HCT116 (cell line): ENCODE measurements around the gene TDRD9. TPM values are rescaled to one million over a fixed set of nuclear protein-coding genes. Genes with fewer than 3 reads are reported as not detected.

Source experiments
- ATAC-seq: fragments of 200-7000 bp; cut with Tn5 transposase; 2 replicates; pipeline ENCODE4 v1.9.1; 2020; ENCODE audit warnings: mild to moderate bottlenecking, moderate library complexity
- BruUV-seq: library from RNA; stranded (reverse); fragments of 400-500 nt; replicated peaks from 2 replicates; lab custom pipeline; 2021; lab: Mats Ljungman, UMichigan
- CTCF ChIA-PET: fragments of 300-600 bp; sonication (Branson Sonifier 250); formaldehyde crosslinking; loops from one replicate; lab custom pipeline; 2021; ENCODE audit warnings: antibody characterized with exemption; lab: Charles Lee
- POLR2A ChIA-PET: fragments of 300-600, 350-600 bp; sonication (Branson Sonifier 250); formaldehyde crosslinking; loops from one replicate; lab custom pipeline; 2021; ENCODE audit warnings: antibody characterized with exemption; lab: Charles Lee
- RAD21 ChIA-PET, 2 experiments: fragments of 300-600 bp; sonication (Branson Sonifier 250); formaldehyde crosslinking; loops; one replicate each; lab custom pipeline; 2023; ENCODE audit warnings: low total read pairs in 2 of 2; ENCODE audit not compliant: uncharacterized antibody in 2 of 2, unreplicated experiment in 2 of 2, low non-redundant PET in 1 of 2; lab: Charles Lee
- DNase-seq: peaks from one replicate; pipeline ENCODE4 v3.0.0-alpha.2; 2010; ENCODE audit warnings: low read depth, low spot score
- H2AFZ ChIP-seq: fragments of 200-600 bp; shearing (Covaris generic), sonication (generic); 2 replicates; pipeline ENCODE4 v1.6.1; 2017; ENCODE audit warnings: low read depth, mixed run types, mixed read lengths, antibody characterized with exemption, low read length; ENCODE audit not compliant: poor library complexity, severe bottlenecking
- H3K27ac ChIP-seq: 2 replicates; pipeline ENCODE4 v1.5.1; 2012; ENCODE audit warnings: low read depth, low read length
- H3K27me3 ChIP-seq: fragments of 200-600 bp; sonication (generic); 2 replicates; pipeline ENCODE4 v1.6.1; 2016; ENCODE audit warnings: mixed run types, low read length, mixed read lengths; ENCODE audit not compliant: insufficient read depth
- H3K36me3 ChIP-seq, 2 experiments: fragments of 200-500 bp in 1 of 2; fragments of 200-600 bp in 1 of 2; sonication (Bioruptor generic) in 1 of 2; sonication (generic) in 1 of 2; 2 replicates each; pipeline versions ENCODE4 v1.5.1 to v1.6.1; 2014 to 2016; ENCODE audit warnings: low read length in 2 of 2, inconsistent platforms in 1 of 2, mixed read lengths in 1 of 2, mixed run types in 1 of 2; ENCODE audit not compliant: insufficient read depth in 2 of 2, control insufficient read depth in 1 of 2
- H3K4me1 ChIP-seq, 2 experiments: fragments of 200-600 bp in 1 of 2; sonication (generic) in 1 of 2; 2 replicates each; pipeline versions ENCODE4 v1.5.1 to v1.6.1; 2012 to 2017; ENCODE audit warnings: low read length in 2 of 2, inconsistent platforms in 1 of 2, mild to moderate bottlenecking in 1 of 2, mixed read lengths in 1 of 2, mixed run types in 1 of 2, moderate library complexity in 1 of 2; ENCODE audit not compliant: insufficient read depth in 2 of 2, control insufficient read depth in 1 of 2
- H3K4me2 ChIP-seq: fragments of 200-600 bp; sonication (generic); 2 replicates; pipeline ENCODE4 v1.6.1; 2017; ENCODE audit warnings: mixed run types, low read length, mixed read lengths
- H3K4me3 ChIP-seq, 2 experiments: fragments of 200-600 bp in 1 of 2; sonication (generic) in 1 of 2; replicated peaks in 1 of 2; 2 replicates each; pipeline ENCODE4 v1.5.1; 2011 to 2016; ENCODE audit warnings: low read length in 2 of 2, control low read depth in 1 of 2, low read depth in 1 of 2, mild to moderate bottlenecking in 1 of 2, mixed read lengths in 1 of 2, mixed run types in 1 of 2
- H3K79me2 ChIP-seq: fragments of 200-600 bp; sonication (generic); 2 replicates; pipeline ENCODE4 v1.6.1; 2017; ENCODE audit warnings: mild to moderate bottlenecking, mixed run types, low read length, moderate library complexity, mixed read lengths; ENCODE audit not compliant: insufficient read depth
- H3K9ac ChIP-seq: fragments of 200-600 bp; sonication (generic); 2 replicates; pipeline ENCODE4 v1.6.1; 2016; ENCODE audit warnings: low read length, mixed read lengths
- H3K9me2 ChIP-seq: fragments of 200-600 bp; sonication (generic), shearing (Covaris generic); 2 replicates; pipeline ENCODE4 v1.6.1; 2017; ENCODE audit warnings: mixed run types, mild to moderate bottlenecking, moderate library complexity; ENCODE audit not compliant: insufficient read depth
- H3K9me3 ChIP-seq, 2 experiments: fragments of 200-500 bp in 1 of 2; fragments of 200-600 bp in 1 of 2; sonication (Bioruptor generic) in 1 of 2; sonication (generic) in 1 of 2; 2 replicates each; pipeline ENCODE4 v1.6.1; 2014 to 2017; ENCODE audit warnings: low read length in 2 of 2, mixed read lengths in 2 of 2, inconsistent platforms in 1 of 2, low read depth in 1 of 2, mild to moderate bottlenecking in 1 of 2, mixed run types in 1 of 2, moderate library complexity in 1 of 2; ENCODE audit not compliant: control insufficient read depth in 1 of 2, insufficient read depth in 1 of 2
- H4K20me1 ChIP-seq: fragments of 200-600 bp; sonication (generic), shearing (Covaris generic); 2 replicates; pipeline ENCODE4 v1.6.1; 2017; ENCODE audit warnings: mixed run types, mild to moderate bottlenecking, moderate library complexity; ENCODE audit not compliant: insufficient read depth
- ATF3 ChIP-seq: IDR thresholded peaks from 2 replicates; pipeline ENCODE4 v1.6.1; 2012
- CBX3 ChIP-seq: IDR thresholded peaks from 2 replicates; pipeline ENCODE4 v1.6.1; 2012; ENCODE audit warnings: low read depth
- CEBPB ChIP-seq: IDR thresholded peaks from 2 replicates; pipeline ENCODE4 v1.6.1; 2012; ENCODE audit warnings: low read depth
- EGR1 ChIP-seq: IDR thresholded peaks from 2 replicates; pipeline ENCODE4 v1.6.1; 2012; ENCODE audit warnings: low read depth
- EZH2 ChIP-seq: fragments of 200-600 bp; sonication (generic); IDR thresholded peaks from 2 replicates; pipeline ENCODE4 v1.6.1; 2017; ENCODE audit warnings: antibody characterized with exemption, mixed run types
- EZH2phosphoT487 ChIP-seq: fragments of 200-600 bp; IDR thresholded peaks from 2 replicates; pipeline ENCODE4 v1.6.1; 2018; ENCODE audit warnings: antibody characterized with exemption, borderline replicate concordance
- JUND ChIP-seq: IDR thresholded peaks from 2 replicates; pipeline ENCODE4 v1.6.1; 2012
- MAX ChIP-seq: IDR thresholded peaks from 2 replicates; pipeline ENCODE4 v1.6.1; 2012
- POLR2A ChIP-seq: IDR thresholded peaks from 2 replicates; pipeline ENCODE4 v1.7.0; 2011; ENCODE audit warnings: borderline replicate concordance; ENCODE audit not compliant: insufficient read depth, insufficient read length; ENCODE audit errors: extremely low read depth
- POLR2AphosphoS5 ChIP-seq: IDR thresholded peaks from 2 replicates; pipeline ENCODE4 v1.6.1; 2011; ENCODE audit warnings: mild to moderate bottlenecking, low read depth, low read length, moderate library complexity
- RAD21 ChIP-seq: IDR thresholded peaks from 2 replicates; pipeline ENCODE4 v1.6.1; 2012; ENCODE audit warnings: low read depth, mild to moderate bottlenecking
- REST ChIP-seq: IDR thresholded peaks from 2 replicates; pipeline ENCODE4 v1.6.1; 2012; ENCODE audit warnings: low read depth
- SIN3A ChIP-seq: IDR thresholded peaks from 2 replicates; pipeline ENCODE4 v1.6.1; 2012; ENCODE audit warnings: low read depth
- SP1 ChIP-seq: IDR thresholded peaks from 2 replicates; pipeline ENCODE4 v1.6.1; 2012; ENCODE audit warnings: low read depth
- SRF ChIP-seq: IDR thresholded peaks from 2 replicates; pipeline ENCODE4 v1.6.1; 2012; ENCODE audit warnings: low read depth
- ZFX ChIP-seq: fragments of 450-650 bp; IDR thresholded peaks from 2 replicates; pipeline ENCODE4 v1.6.1; 2017
- ZNF274 ChIP-seq: fragments of 200-500 bp; sonication (Bioruptor generic); IDR thresholded peaks from 2 replicates; pipeline ENCODE4 v1.6.1; 2014; ENCODE audit warnings: mild to moderate bottlenecking, low read depth, low read length, inconsistent platforms
- intact Hi-C: fragments of 100-400 bp; cut with micrococcal nuclease; formaldehyde crosslinking; loops from 2 replicates; pipeline ENCODE4 v1.10.0; 2022
- total RNA-seq: library from RNA; stranded (reverse); gene quantifications from one replicate; pipeline ENCODE4 v1.2.1, GENCODE V29; 2021; ENCODE audit not compliant: unreplicated experiment

Gene TDRD9
- total RNA-seq, 1 experiment from 2014 or later: not detected

- Histone ChIP-seq H3K4me3 (no peak overlapping the region), H3K9me2 (no peaks in the 10 kb centered on the region), H3K9me3 (no peaks in the 10 kb centered on the region), H3K27ac (no peak overlapping the region), H4K20me1 (no peaks in the 10 kb centered on the region), H3K4me2 (no peak overlapping the region), H3K79me2 (no peaks in the 10 kb centered on the region), H2AFZ (no peak overlapping the region), H3K27me3 (no peaks in the 10 kb centered on the region), H3K9ac (no peak overlapping the region), H3K36me3 (no peaks in the 10 kb centered on the region), H3K4me1 (no peaks in the 10 kb centered on the region)
- RAD21 ChIA-PET: no interaction called here
- intact Hi-C loops: no loop called here
- no TSS peak for BruUV-seq
- DNase-seq (no peak), ATAC-seq (no peak)
- TF ChIP-seq RAD21 (no peak), ATF3 (no peak), POLR2AphosphoS5 (no peak), EGR1 (no peak), ZFX (no peak), EZH2 (no peak)
- CTCF ChIA-PET: no interaction called here
- POLR2A ChIA-PET: interaction anchor here (0.6 kb wide), 1 partner anchor 24 kb away, joined by 3 read pairs; no protein-coding TSS in a partner anchor
These were observed 157.6 kb downstream of the TDRD9 start for GRCh38 chr14:104085889-104086201.

- DNase-seq: no peak
- no peak overlapping the region for H3K9ac ChIP-seq
- H3K27me3 ChIP-seq: no peaks in the 10 kb centered on the region
- no peaks in the 10 kb centered on the region for H3K79me2 ChIP-seq
- no peaks in the 10 kb centered on the region for H3K36me3 ChIP-seq
- H3K4me2 ChIP-seq: no peak overlapping the region
- H3K9me2 ChIP-seq: no peaks in the 10 kb centered on the region
- no peak for TF ChIP-seq POLR2AphosphoS5
- no peak for TF ChIP-seq EZH2phosphoT487
- TF ChIP-seq CEBPB: no peak
- no peak for TF ChIP-seq CBX3
- no peak for TF ChIP-seq ATF3
- TF ChIP-seq JUND: no peak
- TF ChIP-seq ZFX: no peak
- TF ChIP-seq RAD21: no peak
- TF ChIP-seq SP1: no peak
- no peak for TF ChIP-seq EGR1
- TF ChIP-seq POLR2A: no peak
- no peak for TF ChIP-seq EZH2
- no peak for TF ChIP-seq MAX
- no peak for TF ChIP-seq ZNF274
- no peak for TF ChIP-seq SIN3A
- TF ChIP-seq SRF: no peak
- TF ChIP-seq REST: no peak
- intact Hi-C loops: no loop called here
- ChIA-PET CTCF (no interaction called here), RAD21 (no interaction called here), POLR2A (interaction anchor here (0.6 kb wide), 1 partner anchor 24 kb away, joined by 3 read pairs; no protein-coding TSS in a partner anchor)
- no peak overlapping the region for H3K4me3 ChIP-seq
- no peak for ATAC-seq
- no peak overlapping the region for H2AFZ ChIP-seq
- no peaks in the 10 kb centered on the region for H3K9me3 ChIP-seq
- no peaks in the 10 kb centered on the region for H3K4me1 ChIP-seq
- no peaks in the 10 kb centered on the region for H4K20me1 ChIP-seq
- no TSS peak for BruUV-seq
- no peak overlapping the region for H3K27ac ChIP-seq
These were observed 158.0 kb downstream of the TDRD9 start for GRCh38 chr14:104086210-104086660.
